WTC11 (cell line): ENCODE data around the gene PRKCB. TPM values are rescaled to one million over a fixed set of nuclear protein-coding genes. Genes with fewer than 3 reads are reported as not detected.

ENCODE experiments used
- ATAC-seq: fragments of 200-7000 bp; cut with Tn5 transposase; 2 replicates; pipeline ENCODE4 v1.10.0; 2021; ENCODE audit warnings: mild to moderate bottlenecking, moderate library complexity
- CTCF ChIA-PET: fragments of 300-600 bp; sonication (Branson Sonifier 250); formaldehyde crosslinking; loops from one replicate; lab custom pipeline; 2021; ENCODE audit warnings: antibody characterized with exemption; lab: Charles Lee
- POLR2A ChIA-PET: fragments of 350-600 bp; sonication (Branson Sonifier 250); formaldehyde crosslinking; loops from one replicate; lab custom pipeline; 2021; ENCODE audit warnings: antibody characterized with exemption; lab: Charles Lee
- DNase-seq: peaks from one replicate; pipeline ENCODE4 v3.0.0; 2021; ENCODE audit warnings: low spot score
- H3K27ac Mint-ChIP-seq: 2 replicates; pipeline ENCODE4 v1.8.0; 2021; ENCODE audit warnings: mixed read lengths
- H3K27me3 Mint-ChIP-seq: 2 replicates; pipeline ENCODE4 v1.8.0; 2021; ENCODE audit warnings: low read depth, mild to moderate bottlenecking, moderate library complexity, mixed read lengths
- H3K36me3 Mint-ChIP-seq: 2 replicates; pipeline ENCODE4 v1.8.0; 2021; ENCODE audit warnings: mixed read lengths
- H3K4me1 Mint-ChIP-seq: 2 replicates; pipeline ENCODE4 v1.8.0; 2022; ENCODE audit warnings: mixed read lengths
- H3K4me3 Mint-ChIP-seq: 2 replicates; pipeline ENCODE4 v1.8.0; 2021; ENCODE audit warnings: mild to moderate bottlenecking, moderate library complexity, mixed read lengths
- H3K9me3 Mint-ChIP-seq: 2 replicates; pipeline ENCODE4 v1.8.0; 2021; ENCODE audit warnings: mixed read lengths
- CDX4 ChIP-seq: fragments of 250-450 bp; sonication (Bioruptor Pico); IDR thresholded peaks from 2 replicates; pipeline ENCODE4 v1.9.0; 2021; ENCODE audit warnings: moderate library complexity, mild to moderate bottlenecking, inconsistent platforms, borderline replicate concordance
- CTCF ChIP-seq: fragments of 200-600 bp; IDR thresholded peaks from 2 replicates; pipeline ENCODE4 v1.8.0; 2022; ENCODE audit warnings: antibody characterized with exemption
- NFYB ChIP-seq: sonication (generic); formaldehyde crosslinking; conservative IDR thresholded peaks from 2 replicates; pipeline ENCODE4 v1.8.0; 2022; ENCODE audit warnings: low read depth, missing genetic modification reagents
- SMAD4 ChIP-seq: sonication (generic); formaldehyde crosslinking; IDR thresholded peaks from 2 replicates; pipeline ENCODE4 v1.8.0; 2022; ENCODE audit warnings: mild to moderate bottlenecking, missing genetic modification reagents
- TCF7 ChIP-seq: sonication (generic); formaldehyde crosslinking; IDR thresholded peaks from 2 replicates; pipeline ENCODE4 v1.8.0; 2022; ENCODE audit warnings: mild to moderate bottlenecking, low read depth, missing genetic modification reagents, moderate library complexity
- ZNF232 ChIP-seq: sonication (generic); formaldehyde crosslinking; IDR thresholded peaks from 2 replicates; pipeline ENCODE4 v1.8.0; 2022; ENCODE audit warnings: mild to moderate bottlenecking, missing genetic modification reagents
- ZNF425 ChIP-seq: fragments of 250-450 bp; sonication (Bioruptor Pico); conservative IDR thresholded peaks from 2 replicates; pipeline ENCODE4 v1.9.0; 2021; ENCODE audit warnings: mild to moderate bottlenecking
- ZNF512 ChIP-seq: sonication (generic); formaldehyde crosslinking; IDR thresholded peaks from 2 replicates; pipeline ENCODE4 v1.8.1; 2022; ENCODE audit warnings: missing genetic modification reagents, borderline replicate concordance
- total RNA-seq: library from RNA; stranded (reverse); gene quantifications from 3 replicates; pipeline ENCODE4 v1.2.3, GENCODE V29; 2021
- TF ChIP-seq, protein P1 (sequence below): sonication (generic); formaldehyde crosslinking; IDR thresholded peaks from 2 replicates; pipeline ENCODE4 v1.8.1; 2023; ENCODE audit warnings: mild to moderate bottlenecking, missing genetic modification reagents
- TF ChIP-seq, protein P2 (sequence below): sonication (generic); formaldehyde crosslinking; IDR thresholded peaks from 2 replicates; pipeline ENCODE4 v1.8.1; 2022; ENCODE audit warnings: low read depth, mild to moderate bottlenecking, moderate library complexity, missing genetic modification reagents, borderline replicate concordance
- TF ChIP-seq, protein P3 (sequence below): sonication (generic); formaldehyde crosslinking; IDR thresholded peaks from 2 replicates; pipeline ENCODE4 v1.8.0; 2022; ENCODE audit warnings: mild to moderate bottlenecking, missing genetic modification reagents

Gene PRKCB
- total RNA-seq, 1 experiment from 2014 or later, result 6.9 TPM

DNA sequence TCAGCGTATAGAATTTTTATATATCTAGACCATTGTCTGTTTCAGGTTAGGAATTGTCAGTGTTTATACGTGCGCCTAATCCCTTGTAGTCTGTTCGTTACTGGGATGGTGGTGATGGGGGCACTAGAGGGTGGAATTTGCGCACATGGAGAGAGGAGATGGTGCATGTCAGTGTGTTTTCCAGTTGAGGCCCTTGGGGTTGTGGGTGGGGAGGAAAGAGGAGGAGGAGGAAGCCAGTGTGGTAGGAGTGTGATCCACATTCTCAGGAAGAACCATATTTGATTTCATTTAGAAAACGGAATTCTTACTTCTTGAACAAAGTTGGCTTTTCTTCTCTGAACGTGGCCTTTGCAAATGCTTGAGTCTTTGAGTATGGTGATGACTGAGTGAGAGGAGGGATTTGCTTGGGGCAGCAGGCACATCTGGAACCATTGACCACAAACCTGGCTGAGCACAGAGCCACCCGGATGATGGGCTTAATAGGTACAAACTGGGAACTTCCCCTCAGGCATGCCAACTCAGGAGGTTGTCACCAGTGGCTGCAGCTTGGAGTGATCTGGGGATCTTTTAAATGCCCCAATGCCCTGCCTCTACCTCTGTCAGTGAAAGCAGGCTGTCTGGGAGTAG, 98.9 kb downstream of the PRKCB start (continued):
- no peak for TF ChIP-seq CTCF
- no peak for TF ChIP-seq SMAD4 (CRISPR knock-in tag)
- TF ChIP-seq NFYB (CRISPR knock-in tag), result no peak
- TF ChIP-seq, protein P1, sequence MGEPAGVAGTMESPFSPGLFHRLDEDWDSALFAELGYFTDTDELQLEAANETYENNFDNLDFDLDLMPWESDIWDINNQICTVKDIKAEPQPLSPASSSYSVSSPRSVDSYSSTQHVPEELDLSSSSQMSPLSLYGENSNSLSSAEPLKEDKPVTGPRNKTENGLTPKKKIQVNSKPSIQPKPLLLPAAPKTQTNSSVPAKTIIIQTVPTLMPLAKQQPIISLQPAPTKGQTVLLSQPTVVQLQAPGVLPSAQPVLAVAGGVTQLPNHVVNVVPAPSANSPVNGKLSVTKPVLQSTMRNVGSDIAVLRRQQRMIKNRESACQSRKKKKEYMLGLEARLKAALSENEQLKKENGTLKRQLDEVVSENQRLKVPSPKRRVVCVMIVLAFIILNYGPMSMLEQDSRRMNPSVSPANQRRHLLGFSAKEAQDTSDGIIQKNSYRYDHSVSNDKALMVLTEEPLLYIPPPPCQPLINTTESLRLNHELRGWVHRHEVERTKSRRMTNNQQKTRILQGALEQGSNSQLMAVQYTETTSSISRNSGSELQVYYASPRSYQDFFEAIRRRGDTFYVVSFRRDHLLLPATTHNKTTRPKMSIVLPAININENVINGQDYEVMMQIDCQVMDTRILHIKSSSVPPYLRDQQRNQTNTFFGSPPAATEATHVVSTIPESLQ (CRISPR knock-in tag), result no peak

DNA sequence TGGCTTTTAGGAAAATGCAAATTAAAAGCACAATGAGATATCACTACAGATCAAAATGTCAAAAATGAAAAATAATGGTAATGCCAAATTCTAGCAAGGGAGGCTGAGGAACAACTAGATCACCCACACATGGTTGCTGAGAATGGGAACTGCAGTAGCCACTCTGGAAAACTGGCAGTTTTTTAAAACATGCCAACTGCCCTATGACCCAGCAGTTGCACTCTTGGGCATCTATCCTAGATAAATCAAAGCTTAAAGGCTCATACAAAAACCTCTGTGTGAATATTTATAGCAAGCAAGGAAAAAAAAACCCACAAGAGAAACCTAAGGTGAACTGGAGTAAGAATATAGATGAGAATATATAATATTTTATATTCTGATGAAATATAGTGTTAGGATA, 104.3 kb downstream of the PRKCB start:
- H3K4me3 Mint-ChIP-seq, result no peak overlapping the region
- H3K27me3 Mint-ChIP-seq, result peaks cover 14% of the 10 kb centered on the region
- POLR2A ChIA-PET, result interaction anchor here (0.5 kb wide), 1 partner anchor 764 kb away, joined by 3 read pairs; no protein-coding TSS in a partner anchor

DNA sequence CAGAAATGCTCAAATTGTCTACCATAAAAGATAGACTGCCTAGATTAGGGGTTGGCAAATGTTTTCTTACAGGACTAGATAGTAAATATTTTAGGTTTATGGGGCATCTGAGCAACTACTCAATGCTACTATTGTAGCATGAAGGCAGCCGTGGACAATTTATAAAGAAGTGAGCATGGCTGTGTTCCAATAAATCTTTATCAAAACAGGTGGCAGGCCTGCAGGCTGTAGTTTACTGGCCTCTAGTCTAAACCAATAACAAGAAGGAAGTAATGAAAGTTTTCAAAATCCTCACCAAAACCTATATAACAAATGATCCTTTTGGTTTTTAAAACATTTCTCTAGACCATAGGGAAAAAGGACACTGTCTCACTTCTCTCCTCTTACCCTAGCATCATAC, 105.2 kb downstream of the PRKCB start:
- CTCF ChIA-PET, result no interaction called here
- no peak for ATAC-seq
- Mint-ChIP-seq H3K4me1 (no peaks in the 10 kb centered on the region), H3K9me3 (no peaks in the 10 kb centered on the region)
- TF ChIP-seq, protein P2, sequence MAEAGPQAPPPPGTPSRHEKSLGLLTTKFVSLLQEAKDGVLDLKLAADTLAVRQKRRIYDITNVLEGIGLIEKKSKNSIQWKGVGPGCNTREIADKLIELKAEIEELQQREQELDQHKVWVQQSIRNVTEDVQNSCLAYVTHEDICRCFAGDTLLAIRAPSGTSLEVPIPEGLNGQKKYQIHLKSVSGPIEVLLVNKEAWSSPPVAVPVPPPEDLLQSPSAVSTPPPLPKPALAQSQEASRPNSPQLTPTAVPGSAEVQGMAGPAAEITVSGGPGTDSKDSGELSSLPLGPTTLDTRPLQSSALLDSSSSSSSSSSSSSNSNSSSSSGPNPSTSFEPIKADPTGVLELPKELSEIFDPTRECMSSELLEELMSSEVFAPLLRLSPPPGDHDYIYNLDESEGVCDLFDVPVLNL (CRISPR knock-in tag), result no peak
- TF ChIP-seq ZNF425 (CRISPR knock-in tag) (no peak), CDX4 (no peak), ZNF512 (CRISPR knock-in tag) (no peak), TCF7 (CRISPR knock-in tag) (no peak), ZNF232 (CRISPR knock-in tag) (no peak), NFYB (CRISPR knock-in tag) (no peak)
- TF ChIP-seq, all 79 proteins: peak for 0
- Mint-ChIP-seq H3K27me3 (peaks cover 10% of the 10 kb centered on the region), H3K4me3 (no peak overlapping the region), H3K36me3 (no peaks in the 10 kb centered on the region), H3K27ac (no peak overlapping the region)
- POLR2A ChIA-PET, result no interaction called here
- DNase-seq, result no peak

More for the DNA sequence above, 104.3 kb downstream of the PRKCB start:
- DNase-seq, result no peak
- Mint-ChIP-seq H3K4me1 (no peaks in the 10 kb centered on the region), H3K27ac (no peak overlapping the region), H3K9me3 (no peaks in the 10 kb centered on the region), H3K36me3 (no peaks in the 10 kb centered on the region)
- TF ChIP-seq, protein P3, sequence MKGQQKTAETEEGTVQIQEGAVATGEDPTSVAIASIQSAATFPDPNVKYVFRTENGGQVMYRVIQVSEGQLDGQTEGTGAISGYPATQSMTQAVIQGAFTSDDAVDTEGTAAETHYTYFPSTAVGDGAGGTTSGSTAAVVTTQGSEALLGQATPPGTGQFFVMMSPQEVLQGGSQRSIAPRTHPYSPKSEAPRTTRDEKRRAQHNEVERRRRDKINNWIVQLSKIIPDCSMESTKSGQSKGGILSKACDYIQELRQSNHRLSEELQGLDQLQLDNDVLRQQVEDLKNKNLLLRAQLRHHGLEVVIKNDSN (CRISPR knock-in tag), result no peak
- CTCF ChIA-PET, result no interaction called here
- no peak for ATAC-seq
